OCI-LY3 (cell line): Measurements from ENCODE around the gene RPS6KL1.

Source experiments
- H2AFZ ChIP-seq: fragments of 200-600, 300-600 bp; shearing (Covaris generic); 2 replicates; pipeline ENCODE4 v1.6.0; 2014; ENCODE audit warnings: antibody characterized with exemption, low read depth, low read length
- H3K27ac ChIP-seq: fragments of 200-600, 300-600 bp; sonication (generic); 2 replicates; pipeline ENCODE4 v1.5.1; 2014; ENCODE audit warnings: mild to moderate bottlenecking, low read length, moderate library complexity, mixed read lengths
- H3K27me3 ChIP-seq: fragments of 200-600, 300-600 bp; sonication (generic); 2 replicates; pipeline ENCODE4 v1.6.1; 2014; ENCODE audit warnings: low read depth, low read length, mixed read lengths
- H3K36me3 ChIP-seq: fragments of 200-600, 300-600 bp; sonication (generic); replicated peaks from 2 replicates; pipeline ENCODE3; 2014; ENCODE audit warnings: low read depth, low read length, mixed read lengths
- H3K4me1 ChIP-seq: fragments of 300-600, 200-600 bp; sonication (generic); 2 replicates; pipeline ENCODE4 v1.6.1; 2014; ENCODE audit warnings: low read length, mixed read lengths
- H3K4me2 ChIP-seq: fragments of 200-600, 300-600 bp; sonication (generic); 2 replicates; pipeline ENCODE4 v1.6.1; 2014; ENCODE audit warnings: low read length, mixed read lengths
- H3K4me3 ChIP-seq: fragments of 300-600, 200-600 bp; sonication (generic); 2 replicates; pipeline ENCODE4 v1.5.1; 2014; ENCODE audit warnings: antibody characterized with exemption, mild to moderate bottlenecking, low read length, moderate library complexity
- H3K79me2 ChIP-seq: fragments of 300-600, 200-600 bp; shearing (Covaris generic); 2 replicates; pipeline ENCODE4 v1.6.1; 2014; ENCODE audit warnings: mild to moderate bottlenecking, low read length, mixed read lengths
- H3K9ac ChIP-seq: fragments of 300-600, 200-600 bp; shearing (Covaris generic); 2 replicates; pipeline ENCODE4 v1.6.0; 2014; ENCODE audit warnings: mild to moderate bottlenecking, low read length, moderate library complexity
- H3K9me3 ChIP-seq: fragments of 200-600, 300-600 bp; shearing (Covaris generic); 2 replicates; pipeline ENCODE4 v1.6.1; 2014; ENCODE audit warnings: low read length, mixed read lengths; ENCODE audit not compliant: insufficient read depth
- H4K20me1 ChIP-seq: fragments of 200-600, 300-600 bp; sonication (generic); 2 replicates; pipeline ENCODE4 v1.6.1; 2016; ENCODE audit warnings: low read length, mixed read lengths; ENCODE audit not compliant: insufficient read depth
- EZH2phosphoT487 ChIP-seq: fragments of 200-600 bp; shearing (Covaris generic); IDR thresholded peaks from 2 replicates; pipeline ENCODE4 v1.6.1; 2018; ENCODE audit warnings: antibody characterized with exemption, mixed run types, low read depth
- TF ChIP-seq, protein P1 (sequence below): fragments of 200-600, 300-600 bp; sonication (generic); IDR thresholded peaks from 2 replicates; pipeline ENCODE4 v1.5.1; 2014; ENCODE audit warnings: antibody characterized with exemption, low read length, low read depth

The RPS6KL1 gene

GRCh38 chr14:74891870-74892269, 31.2 kb downstream of the RPS6KL1 start:
- H4K20me1 ChIP-seq: no peaks in the 10 kb centered on the region
- no peak for TF ChIP-seq EZH2phosphoT487
- TF ChIP-seq, protein P1, sequence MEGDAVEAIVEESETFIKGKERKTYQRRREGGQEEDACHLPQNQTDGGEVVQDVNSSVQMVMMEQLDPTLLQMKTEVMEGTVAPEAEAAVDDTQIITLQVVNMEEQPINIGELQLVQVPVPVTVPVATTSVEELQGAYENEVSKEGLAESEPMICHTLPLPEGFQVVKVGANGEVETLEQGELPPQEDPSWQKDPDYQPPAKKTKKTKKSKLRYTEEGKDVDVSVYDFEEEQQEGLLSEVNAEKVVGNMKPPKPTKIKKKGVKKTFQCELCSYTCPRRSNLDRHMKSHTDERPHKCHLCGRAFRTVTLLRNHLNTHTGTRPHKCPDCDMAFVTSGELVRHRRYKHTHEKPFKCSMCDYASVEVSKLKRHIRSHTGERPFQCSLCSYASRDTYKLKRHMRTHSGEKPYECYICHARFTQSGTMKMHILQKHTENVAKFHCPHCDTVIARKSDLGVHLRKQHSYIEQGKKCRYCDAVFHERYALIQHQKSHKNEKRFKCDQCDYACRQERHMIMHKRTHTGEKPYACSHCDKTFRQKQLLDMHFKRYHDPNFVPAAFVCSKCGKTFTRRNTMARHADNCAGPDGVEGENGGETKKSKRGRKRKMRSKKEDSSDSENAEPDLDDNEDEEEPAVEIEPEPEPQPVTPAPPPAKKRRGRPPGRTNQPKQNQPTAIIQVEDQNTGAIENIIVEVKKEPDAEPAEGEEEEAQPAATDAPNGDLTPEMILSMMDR: no peak

DNA sequence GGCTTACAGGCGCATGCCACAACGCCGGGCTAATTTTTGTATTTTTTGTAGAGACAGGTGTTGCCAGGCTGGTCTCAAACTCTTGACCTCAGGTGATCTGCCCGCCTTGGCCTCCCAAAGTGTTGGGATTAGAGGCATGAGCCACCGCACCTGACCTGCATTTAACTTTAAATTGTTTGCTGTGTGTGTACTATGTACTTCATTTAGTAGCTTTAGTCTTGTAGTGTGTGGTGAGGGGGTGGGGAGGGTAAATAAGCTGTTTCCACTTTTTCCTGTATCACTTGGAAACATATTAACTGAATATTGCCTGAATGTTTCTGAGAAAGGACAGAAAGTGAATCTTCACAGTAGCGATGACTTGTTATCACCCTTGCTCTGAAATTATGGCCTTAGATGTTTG, 32.8 kb downstream of the RPS6KL1 start:
- peaks cover 9% of the 10 kb centered on the region for H4K20me1 ChIP-seq
- H3K4me3 ChIP-seq: no peak overlapping the region
- no peak overlapping the region for H3K27ac ChIP-seq
- H3K9ac ChIP-seq: no peak overlapping the region
- no peaks in the 10 kb centered on the region for H3K27me3 ChIP-seq
- H3K9me3 ChIP-seq: no peaks in the 10 kb centered on the region
- H3K79me2 ChIP-seq: peaks cover 37% of the 10 kb centered on the region
- H3K4me1 ChIP-seq: no peaks in the 10 kb centered on the region
- H2AFZ ChIP-seq: no peak overlapping the region
- H3K4me2 ChIP-seq: no peak overlapping the region
- no peak for TF ChIP-seq EZH2phosphoT487
- TF ChIP-seq, protein P1: no peak
- peaks cover 50% of the 10 kb centered on the region for H3K36me3 ChIP-seq

More at GRCh38 chr14:74891870-74892269, 31.2 kb downstream of the RPS6KL1 start:
- no peak overlapping the region for H3K4me3 ChIP-seq
- H3K4me2 ChIP-seq: no peak overlapping the region
- H3K27ac ChIP-seq: no peak overlapping the region
- H3K9ac ChIP-seq: no peak overlapping the region
- no peak overlapping the region for H2AFZ ChIP-seq
- H3K27me3 ChIP-seq: no peaks in the 10 kb centered on the region
- H3K9me3 ChIP-seq: no peaks in the 10 kb centered on the region
- peaks cover 63% of the 10 kb centered on the region for H3K36me3 ChIP-seq
- no peaks in the 10 kb centered on the region for H3K4me1 ChIP-seq
- peaks cover 21% of the 10 kb centered on the region for H3K79me2 ChIP-seq

DNA sequence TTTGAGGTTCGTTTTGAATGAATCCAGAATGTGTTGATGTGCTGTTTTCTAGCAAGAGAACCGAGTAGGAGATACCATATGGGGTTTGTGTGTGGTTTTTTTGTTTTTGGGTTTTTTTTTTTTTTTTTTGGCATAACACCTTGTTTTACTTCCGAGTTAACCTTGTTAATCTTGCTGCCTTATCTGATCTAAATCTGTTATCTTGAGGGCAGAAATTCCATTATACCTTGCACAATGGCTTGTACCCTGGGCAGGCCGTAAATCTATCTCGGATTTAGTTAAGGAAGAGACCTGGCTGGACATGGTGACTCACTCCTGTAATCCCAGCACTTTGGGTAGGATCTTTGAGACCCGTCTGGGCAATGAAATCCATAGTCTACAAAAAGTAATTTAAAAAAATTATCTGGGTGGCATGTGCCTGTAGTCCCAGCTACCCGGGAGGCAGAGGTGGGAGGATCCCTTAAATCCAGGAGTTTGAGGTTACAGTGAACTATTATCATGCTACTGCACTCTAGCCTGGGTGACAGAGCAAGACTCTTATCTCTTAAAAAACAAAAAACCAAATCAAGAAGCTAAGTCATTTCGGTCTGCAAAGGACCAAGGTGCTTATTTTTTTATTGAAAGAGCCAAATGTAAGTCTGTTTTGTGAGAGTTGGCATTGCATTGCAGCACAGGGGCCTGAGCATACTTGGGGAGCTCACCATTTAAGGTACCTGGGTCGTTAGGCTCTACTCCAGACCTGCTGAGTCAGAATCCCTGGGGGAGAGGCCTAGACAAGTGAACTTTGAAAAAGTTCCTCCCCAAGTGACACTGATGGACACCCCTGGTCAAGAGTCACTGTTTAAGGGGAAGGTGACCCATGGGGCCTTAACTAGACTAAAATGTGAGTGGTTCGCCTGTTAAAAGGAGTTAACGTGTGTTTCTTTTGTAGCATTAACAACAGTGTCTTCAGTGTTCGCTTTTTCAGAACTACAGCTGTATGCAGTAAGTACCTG, 34.6 kb downstream of the RPS6KL1 start:
- Histone ChIP-seq H3K9ac (no peak overlapping the region), H3K4me2 (no peak overlapping the region), H3K27me3 (no peaks in the 10 kb centered on the region), H3K79me2 (peaks cover 55% of the 10 kb centered on the region), H3K36me3 (peaks cover 43% of the 10 kb centered on the region), H3K4me3 (no peak overlapping the region), H3K4me1 (peaks cover 5% of the 10 kb centered on the region), H2AFZ (no peak overlapping the region), H4K20me1 (peaks cover 27% of the 10 kb centered on the region), H3K27ac (no peak overlapping the region), H3K9me3 (no peaks in the 10 kb centered on the region)
- no peak for TF ChIP-seq EZH2phosphoT487
- TF ChIP-seq, protein P1: no peak

- Histone ChIP-seq H3K4me2 (no peak overlapping the region), H2AFZ (no peak overlapping the region), H3K9ac (no peak overlapping the region), H3K27ac (no peak overlapping the region), H3K4me1 (peaks cover 16% of the 10 kb centered on the region), H4K20me1 (peaks cover 39% of the 10 kb centered on the region), H3K9me3 (no peaks in the 10 kb centered on the region), H3K4me3 (no peak overlapping the region), H3K36me3 (peaks cover 24% of the 10 kb centered on the region), H3K27me3 (no peaks in the 10 kb centered on the region), H3K79me2 (peaks cover 76% of the 10 kb centered on the region)
- TF ChIP-seq, protein P1: no peak
- no peak for TF ChIP-seq EZH2phosphoT487
These were observed 37.1 kb downstream of the RPS6KL1 start for GRCh38 chr14:74886001-74886400.
